ENCODE results near the gene RCBTB2.

Gene RCBTB2

DNA sequence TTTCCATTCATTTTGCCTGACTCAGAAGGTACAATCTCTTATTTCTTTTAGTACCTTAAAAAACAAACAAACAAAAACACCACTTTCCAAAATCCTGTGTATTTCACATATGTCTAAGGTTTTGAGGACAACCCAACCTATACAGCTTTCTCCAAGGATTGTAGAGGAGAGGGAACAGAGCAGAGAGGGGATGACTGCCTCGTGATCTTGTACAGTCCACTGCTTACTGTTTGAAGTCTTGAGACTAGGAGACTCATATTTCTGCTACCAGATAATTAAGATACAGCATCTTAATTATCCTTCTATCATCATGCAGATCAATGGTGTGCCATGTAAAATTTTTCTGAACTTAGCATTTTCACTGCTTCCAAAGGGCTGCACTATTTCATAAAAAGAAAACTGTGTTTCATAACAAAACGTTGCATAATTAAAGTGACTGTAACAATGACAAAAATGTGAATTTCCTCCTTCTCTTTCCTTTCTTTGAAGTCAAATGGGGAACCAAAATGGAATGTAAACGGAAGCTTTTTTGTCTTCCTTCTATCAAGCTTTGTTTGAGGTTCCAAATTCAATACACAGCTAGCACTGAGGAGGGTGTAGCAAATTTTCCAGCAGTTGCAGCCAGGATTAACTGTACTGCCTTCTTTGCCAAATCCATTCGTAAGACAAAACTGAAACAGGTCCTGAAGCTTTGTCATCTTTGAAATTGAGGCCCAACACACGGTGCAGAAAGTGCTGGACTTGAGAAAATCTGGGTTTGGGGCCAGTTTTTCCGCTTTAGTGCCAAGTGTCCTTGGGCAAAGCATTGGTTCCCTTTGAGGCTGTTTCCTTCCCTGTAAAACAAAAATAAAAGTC is 34.9 kb upstream of the RCBTB2 start:
- TF ChIP-seq TAF1 (IDR thresholded peaks at IDR 0.05; ENCODE audit: borderline replicate concordance, insufficient read depth, low read length) (no peak), POLR2AphosphoS5 (IDR thresholded peaks at IDR 0.05; ENCODE audit: low read depth, low read length) (no peak), SIN3A (IDR thresholded peaks at IDR 0.05; ENCODE audit: borderline replicate concordance, insufficient read depth, low read length) (no peak), FOXP2 (optimal IDR thresholded peaks at IDR 0.05; ENCODE audit: borderline replicate concordance, extremely low read depth, extremely low read length, insufficient read depth) (no peak)
- TF ChIP-seq, protein P1, sequence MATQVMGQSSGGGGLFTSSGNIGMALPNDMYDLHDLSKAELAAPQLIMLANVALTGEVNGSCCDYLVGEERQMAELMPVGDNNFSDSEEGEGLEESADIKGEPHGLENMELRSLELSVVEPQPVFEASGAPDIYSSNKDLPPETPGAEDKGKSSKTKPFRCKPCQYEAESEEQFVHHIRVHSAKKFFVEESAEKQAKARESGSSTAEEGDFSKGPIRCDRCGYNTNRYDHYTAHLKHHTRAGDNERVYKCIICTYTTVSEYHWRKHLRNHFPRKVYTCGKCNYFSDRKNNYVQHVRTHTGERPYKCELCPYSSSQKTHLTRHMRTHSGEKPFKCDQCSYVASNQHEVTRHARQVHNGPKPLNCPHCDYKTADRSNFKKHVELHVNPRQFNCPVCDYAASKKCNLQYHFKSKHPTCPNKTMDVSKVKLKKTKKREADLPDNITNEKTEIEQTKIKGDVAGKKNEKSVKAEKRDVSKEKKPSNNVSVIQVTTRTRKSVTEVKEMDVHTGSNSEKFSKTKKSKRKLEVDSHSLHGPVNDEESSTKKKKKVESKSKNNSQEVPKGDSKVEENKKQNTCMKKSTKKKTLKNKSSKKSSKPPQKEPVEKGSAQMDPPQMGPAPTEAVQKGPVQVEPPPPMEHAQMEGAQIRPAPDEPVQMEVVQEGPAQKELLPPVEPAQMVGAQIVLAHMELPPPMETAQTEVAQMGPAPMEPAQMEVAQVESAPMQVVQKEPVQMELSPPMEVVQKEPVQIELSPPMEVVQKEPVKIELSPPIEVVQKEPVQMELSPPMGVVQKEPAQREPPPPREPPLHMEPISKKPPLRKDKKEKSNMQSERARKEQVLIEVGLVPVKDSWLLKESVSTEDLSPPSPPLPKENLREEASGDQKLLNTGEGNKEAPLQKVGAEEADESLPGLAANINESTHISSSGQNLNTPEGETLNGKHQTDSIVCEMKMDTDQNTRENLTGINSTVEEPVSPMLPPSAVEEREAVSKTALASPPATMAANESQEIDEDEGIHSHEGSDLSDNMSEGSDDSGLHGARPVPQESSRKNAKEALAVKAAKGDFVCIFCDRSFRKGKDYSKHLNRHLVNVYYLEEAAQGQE (IDR thresholded peaks at IDR 0.05; ENCODE audit: insufficient read depth in 1 of 2, low read depth in 2 of 2, low read length in 2 of 2), result no peak

DNA sequence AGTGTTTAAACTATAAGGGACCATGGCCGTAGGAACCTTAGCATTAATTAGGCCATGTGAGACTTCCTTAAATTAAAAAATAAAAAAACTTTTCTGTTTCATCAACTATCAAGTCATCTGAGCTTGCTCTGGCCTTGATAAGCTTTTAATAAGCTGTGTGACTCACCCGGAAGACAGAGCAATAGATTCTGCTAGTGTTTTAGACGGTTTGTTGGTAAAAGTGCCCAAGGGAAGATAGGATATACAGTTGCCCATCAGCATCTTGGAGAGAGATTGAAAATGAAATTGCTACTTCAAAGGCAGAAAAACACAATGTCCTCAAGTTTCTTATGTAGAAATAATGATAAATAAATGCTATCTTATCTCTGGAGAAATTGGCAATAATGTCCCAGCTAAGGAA is 31.2 kb upstream of the RCBTB2 start:
- TF ChIP-seq SIN3A (IDR thresholded peaks at IDR 0.05; ENCODE audit: borderline replicate concordance, insufficient read depth, low read length) (no peak), FOXP2 (optimal IDR thresholded peaks at IDR 0.05; ENCODE audit: borderline replicate concordance, extremely low read depth, extremely low read length, insufficient read depth) (no peak)
- TF ChIP-seq, protein P1 (IDR thresholded peaks at IDR 0.05; ENCODE audit: insufficient read depth in 1 of 2, low read depth in 2 of 2, low read length in 2 of 2), result no peak

DNA sequence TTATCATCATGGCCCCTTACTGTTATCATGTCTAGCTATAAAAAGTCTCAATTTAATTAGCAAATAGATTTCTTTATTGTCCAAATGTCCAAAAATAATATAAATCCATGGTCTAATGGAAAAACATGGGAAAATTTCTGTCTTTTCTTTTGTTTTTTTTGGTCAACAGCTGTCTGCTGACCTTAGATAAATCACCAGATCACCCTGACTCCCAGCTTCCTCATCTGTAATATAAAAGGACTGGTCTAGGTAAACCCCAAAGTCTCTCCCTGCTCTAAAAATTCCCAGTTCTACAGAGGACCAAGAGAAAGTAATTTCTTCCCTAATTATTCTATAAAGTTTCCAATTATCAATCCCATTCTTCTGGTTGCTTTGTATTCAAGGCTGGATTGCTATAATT is 30.7 kb upstream of the RCBTB2 start:
- TF ChIP-seq POLR2AphosphoS5 (IDR thresholded peaks at IDR 0.05; ENCODE audit: low read depth, low read length) (no peak), SIN3A (IDR thresholded peaks at IDR 0.05; ENCODE audit: borderline replicate concordance, insufficient read depth, low read length) (no peak), TAF1 (IDR thresholded peaks at IDR 0.05; ENCODE audit: borderline replicate concordance, insufficient read depth, low read length) (no peak), FOXP2 (optimal IDR thresholded peaks at IDR 0.05; ENCODE audit: borderline replicate concordance, extremely low read depth, extremely low read length, insufficient read depth) (no peak)
- TF ChIP-seq, protein P1 (IDR thresholded peaks at IDR 0.05; ENCODE audit: insufficient read depth in 1 of 2, low read depth in 2 of 2, low read length in 2 of 2), result no peak

DNA sequence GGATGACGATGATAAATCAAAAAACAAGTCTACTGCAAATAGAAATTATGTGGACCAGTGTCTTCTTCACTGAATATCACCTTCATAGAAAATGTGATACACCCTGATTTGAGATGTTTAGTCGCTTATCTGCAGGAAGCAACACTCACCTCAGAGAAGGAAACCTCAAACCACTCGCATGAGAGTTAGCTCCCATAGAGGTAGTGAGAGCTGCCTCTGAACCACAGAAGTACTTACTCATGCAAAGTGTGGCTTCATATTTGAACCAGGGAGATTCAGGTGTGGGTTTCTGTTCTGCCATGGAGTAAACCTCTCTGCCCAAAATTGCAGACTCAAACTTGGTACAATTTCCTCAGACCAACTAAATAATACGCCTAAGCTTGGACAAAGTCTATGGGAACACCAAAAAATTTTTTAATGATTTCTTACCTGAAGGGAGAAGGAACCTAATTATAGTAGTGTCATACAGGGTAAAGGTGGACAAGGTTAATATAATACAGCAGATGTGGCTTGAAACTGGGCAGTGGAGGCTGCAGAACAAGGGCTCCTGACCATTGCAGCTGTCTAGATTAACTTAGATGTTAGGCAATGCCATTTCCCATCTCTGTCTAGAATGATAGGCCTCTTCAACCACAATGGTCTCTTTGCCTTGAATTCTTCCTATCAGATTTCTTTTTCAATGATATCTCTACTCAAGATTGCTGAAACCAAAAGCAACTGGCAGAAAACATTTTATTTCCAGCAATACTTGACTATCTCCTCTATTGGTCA is 29.6 kb upstream of the RCBTB2 start:
- TF ChIP-seq POLR2AphosphoS5 (IDR thresholded peaks at IDR 0.05; ENCODE audit: low read depth, low read length), result no peak

DNA sequence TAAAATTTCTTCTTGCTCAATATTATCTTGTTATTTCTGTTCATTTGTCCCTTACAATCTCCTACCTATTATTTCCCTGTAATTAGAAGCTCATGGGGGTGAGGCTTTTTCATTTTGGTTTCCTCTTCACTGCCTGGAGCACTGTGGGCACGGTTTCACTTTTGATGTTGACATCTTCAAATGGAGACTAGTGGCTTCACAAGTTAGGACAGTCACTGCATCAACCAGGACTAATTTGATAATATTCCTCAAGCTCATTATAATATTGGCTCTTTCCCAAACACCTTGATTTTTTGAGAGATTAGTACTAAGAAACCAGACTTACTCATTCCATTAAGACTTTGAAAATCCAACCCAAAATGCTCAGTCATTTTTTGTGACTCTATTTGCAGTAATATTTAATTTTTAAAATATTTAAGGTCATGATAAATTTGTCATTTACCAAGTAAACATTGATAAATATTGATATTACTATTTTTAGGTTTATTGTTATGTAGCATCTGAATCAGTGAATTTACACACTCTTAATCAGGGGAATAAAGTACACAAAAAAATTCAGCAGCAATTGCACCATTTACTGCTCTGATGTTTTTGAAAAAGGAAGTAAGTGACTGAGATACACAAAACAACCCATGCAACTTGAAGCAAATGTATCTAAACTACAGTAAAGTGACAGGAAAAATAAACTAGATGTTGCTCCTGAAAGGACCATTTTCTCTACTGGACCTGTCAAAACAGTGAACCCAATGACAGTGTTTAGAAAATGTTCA is 28.8 kb upstream of the RCBTB2 start:
- TF ChIP-seq FOXP2 (optimal IDR thresholded peaks at IDR 0.05; ENCODE audit: borderline replicate concordance, extremely low read depth, extremely low read length, insufficient read depth), result no peak
- no peak for TF ChIP-seq SIN3A (IDR thresholded peaks at IDR 0.05; ENCODE audit: borderline replicate concordance, insufficient read depth, low read length)
- TF ChIP-seq, protein P1 (IDR thresholded peaks at IDR 0.05; ENCODE audit: insufficient read depth in 1 of 2, low read depth in 2 of 2, low read length in 2 of 2), result no peak
